Lower lobe of right lung (tissue), 2 donors: ENCODE measurements around the gene HAO1. TPM values are rescaled to one million over a fixed set of nuclear protein-coding genes. Genes with fewer than 3 reads are reported as not detected.
A peak's percentile ranks its signal among the peaks of the same experiment; 100 is the strongest.

Source experiments
- ATAC-seq, 2 donors: fragments of 200-7000 bp; cut with Tn5 transposase; one replicate each; pipeline ENCODE4 v1.9.1; 2020 to 2022; ENCODE audit warnings: mild to moderate bottlenecking in 2 of 2, moderate library complexity in 2 of 2
- DNase-seq: peaks from one replicate; pipeline ENCODE4 v3.0.0-alpha.2; 2020
- H3K27ac ChIP-seq: fragments of 200-600 bp; one replicate; pipeline ENCODE4 v1.8.0; 2022
- H3K27me3 ChIP-seq: fragments of 200-600 bp; one replicate; pipeline ENCODE4 v1.8.0; 2022; ENCODE audit warnings: low read depth
- H3K36me3 ChIP-seq: fragments of 200-600 bp; one replicate; pipeline ENCODE4 v1.8.0; 2022; ENCODE audit warnings: mild to moderate bottlenecking
- H3K4me1 ChIP-seq: fragments of 200-600 bp; one replicate; pipeline ENCODE4 v1.8.0; 2022
- H3K4me3 ChIP-seq: fragments of 200-600 bp; one replicate; pipeline ENCODE4 v1.8.0; 2022; ENCODE audit warnings: mild to moderate bottlenecking
- H3K9me3 ChIP-seq: fragments of 200-600 bp; one replicate; pipeline ENCODE4 v1.8.0; 2022
- intact Hi-C: fragments of 100-400 bp; cut with DNase I; formaldehyde crosslinking; loops from one replicate; pipeline ENCODE4 v1.11.0; 2022
- total RNA-seq: library from RNA; stranded (reverse); fragmentation: NEBNext Ultra II Directional; extraction: Animal tissue kit (Norgen Biotek cat#: 25700); gene quantifications from one replicate; pipeline ENCODE4 v1.2.1, GENCODE V29; 2021
- TF ChIP-seq, protein P1 (sequence below): fragments of 200-600 bp; IDR thresholded peaks from one replicate; pipeline ENCODE4 v1.8.0; 2022; ENCODE audit warnings: antibody characterized with exemption, mild to moderate bottlenecking
- donor health status: DM: no; HTN: yes; CAD: no; lungs with severe emphysema.

The HAO1 gene
- total RNA-seq, 1 donor from 2014 or later = not detected

GRCh38 chr20:7926767-7927166 lies 13.5 kb downstream of the HAO1 start:
- H3K27me3 ChIP-seq = no peaks in the 10 kb centered on the region
- H3K4me3 ChIP-seq = no peak overlapping the region
- TF ChIP-seq, protein P1, sequence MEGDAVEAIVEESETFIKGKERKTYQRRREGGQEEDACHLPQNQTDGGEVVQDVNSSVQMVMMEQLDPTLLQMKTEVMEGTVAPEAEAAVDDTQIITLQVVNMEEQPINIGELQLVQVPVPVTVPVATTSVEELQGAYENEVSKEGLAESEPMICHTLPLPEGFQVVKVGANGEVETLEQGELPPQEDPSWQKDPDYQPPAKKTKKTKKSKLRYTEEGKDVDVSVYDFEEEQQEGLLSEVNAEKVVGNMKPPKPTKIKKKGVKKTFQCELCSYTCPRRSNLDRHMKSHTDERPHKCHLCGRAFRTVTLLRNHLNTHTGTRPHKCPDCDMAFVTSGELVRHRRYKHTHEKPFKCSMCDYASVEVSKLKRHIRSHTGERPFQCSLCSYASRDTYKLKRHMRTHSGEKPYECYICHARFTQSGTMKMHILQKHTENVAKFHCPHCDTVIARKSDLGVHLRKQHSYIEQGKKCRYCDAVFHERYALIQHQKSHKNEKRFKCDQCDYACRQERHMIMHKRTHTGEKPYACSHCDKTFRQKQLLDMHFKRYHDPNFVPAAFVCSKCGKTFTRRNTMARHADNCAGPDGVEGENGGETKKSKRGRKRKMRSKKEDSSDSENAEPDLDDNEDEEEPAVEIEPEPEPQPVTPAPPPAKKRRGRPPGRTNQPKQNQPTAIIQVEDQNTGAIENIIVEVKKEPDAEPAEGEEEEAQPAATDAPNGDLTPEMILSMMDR = peak; percentile 46
- no peaks in the 10 kb centered on the region for H3K36me3 ChIP-seq
- intact Hi-C loops = no loop called here
- no peak for DNase-seq
- H3K27ac ChIP-seq = no peak overlapping the region
- ATAC-seq = no peak
- H3K9me3 ChIP-seq = no peaks in the 10 kb centered on the region
- no peaks in the 10 kb centered on the region for H3K4me1 ChIP-seq

GRCh38 chr20:7926323-7926722 lies 13.9 kb downstream of the HAO1 start:
- H3K9me3 ChIP-seq = no peaks in the 10 kb centered on the region
- ATAC-seq (no peak), DNase-seq (no peak)
- H3K27ac ChIP-seq = no peak overlapping the region
- no peaks in the 10 kb centered on the region for H3K27me3 ChIP-seq
- H3K4me1 ChIP-seq = no peaks in the 10 kb centered on the region
- TF ChIP-seq, protein P1 = no peak
- no peaks in the 10 kb centered on the region for H3K36me3 ChIP-seq
- no peak overlapping the region for H3K4me3 ChIP-seq
- intact Hi-C loops = no loop called here

DNA sequence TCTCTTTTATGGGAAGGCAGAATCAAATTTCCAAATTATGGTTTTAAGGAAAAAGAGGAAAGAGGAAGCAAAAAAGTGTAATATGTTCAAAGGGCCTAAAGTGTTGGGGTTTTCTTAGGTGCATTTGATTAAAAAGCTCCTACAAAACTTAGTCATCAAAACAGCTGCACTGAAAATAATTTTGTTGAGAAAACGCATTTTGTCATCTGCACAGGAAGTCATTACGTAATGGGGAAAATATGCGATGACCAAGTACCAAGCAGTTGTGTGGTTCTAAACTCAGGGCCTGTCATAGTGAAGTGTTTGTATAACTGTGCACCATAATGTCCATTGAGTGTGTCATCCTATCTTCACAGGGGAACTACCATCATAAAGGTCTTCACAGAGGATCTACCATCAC lies 15.6 kb downstream of the HAO1 start:
- Histone ChIP-seq H3K4me3 (no peak overlapping the region), H3K27me3 (no peaks in the 10 kb centered on the region), H3K4me1 (no peaks in the 10 kb centered on the region), H3K27ac (no peak overlapping the region), H3K9me3 (no peaks in the 10 kb centered on the region), H3K36me3 (no peaks in the 10 kb centered on the region)
- ATAC-seq = peak in 1 of 2 donors; percentile 47
- TF ChIP-seq, protein P1 = no peak
- no peak for DNase-seq
- intact Hi-C loops = no loop called here

- H3K9me3 ChIP-seq = no peaks in the 10 kb centered on the region
- H3K27ac ChIP-seq = no peak overlapping the region
- ATAC-seq = no peak
- intact Hi-C loops = no loop called here
- no peaks in the 10 kb centered on the region for H3K4me1 ChIP-seq
- no peaks in the 10 kb centered on the region for H3K36me3 ChIP-seq
- no peaks in the 10 kb centered on the region for H3K27me3 ChIP-seq
- TF ChIP-seq, protein P1 = no peak
- no peak overlapping the region for H3K4me3 ChIP-seq
- no peak for DNase-seq
Observed at GRCh38 chr20:7916648-7917047, 23.6 kb downstream of the HAO1 start.

DNA sequence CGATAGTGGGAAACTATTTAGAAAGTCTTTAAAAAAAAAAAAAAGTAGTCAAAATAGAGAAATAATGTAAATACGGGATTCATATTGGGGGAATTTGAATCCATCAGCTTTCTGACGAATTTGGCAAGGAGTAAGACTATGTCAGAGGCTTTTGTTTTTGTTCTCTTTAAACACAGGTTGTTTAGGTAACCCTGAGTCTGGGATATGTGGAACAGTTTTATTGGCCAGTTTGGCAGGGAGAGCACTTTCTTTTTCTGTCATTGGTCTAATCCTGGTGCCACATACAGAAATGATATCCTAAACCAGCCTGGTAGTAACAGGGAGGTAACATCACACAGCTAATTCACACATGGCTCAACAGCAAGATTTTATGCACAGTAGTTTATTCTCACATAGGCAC lies 27.7 kb downstream of the HAO1 start:
- no peak overlapping the region for H3K27ac ChIP-seq
- ATAC-seq (no peak), DNase-seq (no peak)
- TF ChIP-seq, protein P1 = no peak
- no peaks in the 10 kb centered on the region for H3K9me3 ChIP-seq
- no peaks in the 10 kb centered on the region for H3K4me1 ChIP-seq
- H3K4me3 ChIP-seq = no peak overlapping the region
- intact Hi-C loops = no loop called here
- H3K36me3 ChIP-seq = no peaks in the 10 kb centered on the region
- no peaks in the 10 kb centered on the region for H3K27me3 ChIP-seq
